DOHH2 (cell line): ENCODE measurements around the gene FARP2.

Source experiments
- CTCF ChIP-seq: fragments of 200-600 bp; sonication (generic); IDR thresholded peaks from one replicate; pipeline ENCODE4 v1.5.1; 2014; ENCODE audit warnings: antibody characterized with exemption, mild to moderate bottlenecking, low read depth, low read length; ENCODE audit not compliant: poor library complexity, severe bottlenecking
- EZH2phosphoT487 ChIP-seq: fragments of 200-600 bp; sonication (generic); IDR thresholded peaks from 2 replicates; pipeline ENCODE4 v1.6.1; 2017; ENCODE audit warnings: borderline replicate concordance, mild to moderate bottlenecking, antibody characterized with exemption, low read length, moderate library complexity, mixed read lengths

- TF ChIP-seq CTCF: no peak
- no peak for TF ChIP-seq EZH2phosphoT487
Observed at GRCh38 chr2:241316825-241317224, 39.3 kb upstream of the FARP2 start.
